Stimulated activated CD4-positive, alpha-beta T cell treated with anti-CD3 and anti-CD28 coated beads, Interleukin-4, amount 100 ng/mL, for 48 hours (primary cell): ENCODE measurements around the gene FRMPD4.

Experiments used
- DNase-seq, 2 donors: peaks; one replicate each; pipeline ENCODE4 v3.0.0-alpha.2; 2020; ENCODE audit warnings: low read depth in 2 of 2

Gene FRMPD4

GRCh38 chrX:12657881-12658280, 519.6 kb downstream of the FRMPD4 start:
- DNase-seq: no peak

GRCh38 chrX:12661464-12661863, 523.2 kb downstream of the FRMPD4 start:
- no peak for DNase-seq

- DNase-seq: no peak
Measured at GRCh38 chrX:12672367-12673106, 534.3 kb downstream of the FRMPD4 start.

- DNase-seq: no peak
Measured at GRCh38 chrX:12673487-12673886, 535.2 kb downstream of the FRMPD4 start.

GRCh38 chrX:12679522-12679921, 541.2 kb downstream of the FRMPD4 start:
- no peak for DNase-seq

GRCh38 chrX:12681047-12681446, 542.8 kb downstream of the FRMPD4 start:
- DNase-seq: no peak

GRCh38 chrX:12685541-12685940, 547.3 kb downstream of the FRMPD4 start:
- no peak for DNase-seq

- DNase-seq: no peak
Measured at GRCh38 chrX:12686331-12686730, 548.1 kb downstream of the FRMPD4 start.

- DNase-seq: no peak
Measured at GRCh38 chrX:12690646-12691045, 552.4 kb downstream of the FRMPD4 start.

GRCh38 chrX:12693754-12694153, 555.5 kb downstream of the FRMPD4 start:
- no peak for DNase-seq

- no peak for DNase-seq
Measured at GRCh38 chrX:12700745-12701144, 562.5 kb downstream of the FRMPD4 start.

- DNase-seq: peak in 1 of 2 donors; percentile 14
Measured at GRCh38 chrX:12701628-12702027, 563.4 kb downstream of the FRMPD4 start.

- peak in 1 of 2 donors; percentile 6 for DNase-seq
Measured at GRCh38 chrX:12702509-12703091, 564.3 kb downstream of the FRMPD4 start.

- DNase-seq: no peak
Measured at GRCh38 chrX:12704706-12705105, 566.4 kb downstream of the FRMPD4 start.

- DNase-seq: no peak
Measured at GRCh38 chrX:12709047-12709446, 570.8 kb downstream of the FRMPD4 start.

- no peak for DNase-seq
Measured at GRCh38 chrX:12711435-12712040, 573.3 kb downstream of the FRMPD4 start.

- DNase-seq: no peak
Measured at GRCh38 chrX:12716574-12716973, 578.3 kb downstream of the FRMPD4 start.

- no peak for DNase-seq
Measured at GRCh38 chrX:12719837-12720236, 581.6 kb downstream of the FRMPD4 start.

GRCh38 chrX:12721042-12721441, 582.8 kb downstream of the FRMPD4 start:
- DNase-seq: no peak

GRCh38 chrX:12722314-12722713, 584.0 kb downstream of the FRMPD4 start:
- DNase-seq: no peak

GRCh38 chrX:12741416-12741815, 603.1 kb downstream of the FRMPD4 start:
- no peak for DNase-seq

GRCh38 chrX:12747433-12747832, 609.2 kb downstream of the FRMPD4 start:
- no peak for DNase-seq

- DNase-seq: no peak
Measured at GRCh38 chrX:12751887-12752286, 613.6 kb downstream of the FRMPD4 start.
